ENCODE data around the gene ACOX3.
"Not testable (repeated sequence)": the region's sequence is repeated elsewhere in the genome, so short reads cannot be mapped to it uniquely, and the experiment has no call there.

ACOX3 gene

GRCh38 chr4:8428288-8429097, 12.0 kb downstream of the ACOX3 start:
- peak; percentile 68 for DNase-seq

GRCh38 chr4:8427761-8428287, 12.7 kb downstream of the ACOX3 start:
- DNase-seq, result peak; percentile 50

- DNase-seq, result no peak
These were observed 13.3 kb downstream of the ACOX3 start for GRCh38 chr4:8427262-8427661.

- no peak for DNase-seq
These were observed 17.7 kb downstream of the ACOX3 start for GRCh38 chr4:8422786-8423185.

GRCh38 chr4:8422327-8422726, 18.2 kb downstream of the ACOX3 start:
- no peak for DNase-seq

GRCh38 chr4:8420151-8420550, 20.4 kb downstream of the ACOX3 start:
- not testable (repeated sequence) for DNase-seq

GRCh38 chr4:8419222-8420041, 21.1 kb downstream of the ACOX3 start:
- DNase-seq, result no peak

- DNase-seq, result no peak
These were observed 23.4 kb downstream of the ACOX3 start for GRCh38 chr4:8417071-8417614.

GRCh38 chr4:8414377-8414776, 26.1 kb downstream of the ACOX3 start:
- no peak for DNase-seq

GRCh38 chr4:8412288-8412687, 28.2 kb downstream of the ACOX3 start:
- no peak for DNase-seq

GRCh38 chr4:8411351-8412180, 29.0 kb downstream of the ACOX3 start:
- DNase-seq, result no peak

GRCh38 chr4:8410641-8411271, 29.8 kb downstream of the ACOX3 start:
- peak; percentile 37 for DNase-seq

- DNase-seq, result no peak
These were observed 30.4 kb downstream of the ACOX3 start for GRCh38 chr4:8410066-8410625.

GRCh38 chr4:8409264-8410065, 31.1 kb downstream of the ACOX3 start:
- no peak for DNase-seq

GRCh38 chr4:8407756-8408155, 32.8 kb downstream of the ACOX3 start:
- no peak for DNase-seq

GRCh38 chr4:8407316-8407715, 33.2 kb downstream of the ACOX3 start:
- no peak for DNase-seq

- not testable (repeated sequence) for DNase-seq
These were observed 33.6 kb downstream of the ACOX3 start for GRCh38 chr4:8406887-8407286.

GRCh38 chr4:8405516-8405875, 35.0 kb downstream of the ACOX3 start:
- DNase-seq, result no peak

GRCh38 chr4:8404791-8405515, 35.6 kb downstream of the ACOX3 start:
- no peak for DNase-seq

GRCh38 chr4:8403976-8404375, 36.5 kb downstream of the ACOX3 start:
- no peak for DNase-seq

Measured in HCEC 1CT (cell line).